HG03064 (cell line): ENCODE data around the gene MYOM3.

Source experiments
- ATAC-seq: cut with Tn5 transposase; IDR thresholded peaks from one replicate; pipeline ENCODE4 v1.9.1; 2021; ENCODE audit warnings: low read depth; ENCODE audit not compliant: unreplicated experiment

Gene MYOM3

DNA sequence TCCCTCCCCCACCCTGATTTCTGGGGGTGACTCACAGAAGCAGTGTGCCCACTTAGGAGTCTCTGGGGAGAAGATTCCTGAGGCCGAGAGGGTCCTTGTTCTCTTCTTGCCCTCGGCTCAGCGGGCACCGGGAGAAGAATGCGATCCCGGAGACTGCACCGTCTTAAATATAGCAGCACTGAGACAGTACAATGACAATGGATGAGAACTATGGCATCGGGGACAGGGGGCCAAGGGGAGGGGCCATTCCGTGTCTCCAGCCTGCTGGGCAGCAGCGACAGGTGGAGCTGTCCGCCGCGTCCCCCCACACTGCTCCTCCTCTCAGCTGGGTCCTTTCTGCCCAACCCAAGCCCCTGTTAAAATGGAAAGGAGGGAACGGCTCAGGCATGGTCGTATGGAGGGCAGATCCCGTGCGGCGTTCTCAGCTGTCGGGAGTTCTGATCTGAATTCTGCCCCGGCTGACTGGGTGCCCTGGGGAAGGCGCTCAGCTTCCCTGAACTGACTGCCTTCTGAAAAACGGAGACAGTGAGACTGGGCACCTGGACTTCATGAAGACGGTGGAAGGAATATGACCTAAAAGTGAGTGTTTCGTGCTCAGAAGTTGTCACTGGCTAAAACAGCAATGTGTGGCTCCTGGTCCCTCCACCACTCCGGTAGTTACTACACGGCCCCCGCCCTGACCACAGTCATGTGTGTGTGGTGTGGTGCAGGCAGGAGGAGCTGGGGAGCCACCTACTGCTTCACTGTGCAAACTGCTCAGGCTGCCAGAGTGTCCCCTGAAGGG, at the start of gene MYOM3:
MYOM3 (minus strand) TSS at position 140 of the 784 bp plus-strand sequence. CDS start 3,499 bp downstream, outside the sequence.
- no peak for ATAC-seq

DNA sequence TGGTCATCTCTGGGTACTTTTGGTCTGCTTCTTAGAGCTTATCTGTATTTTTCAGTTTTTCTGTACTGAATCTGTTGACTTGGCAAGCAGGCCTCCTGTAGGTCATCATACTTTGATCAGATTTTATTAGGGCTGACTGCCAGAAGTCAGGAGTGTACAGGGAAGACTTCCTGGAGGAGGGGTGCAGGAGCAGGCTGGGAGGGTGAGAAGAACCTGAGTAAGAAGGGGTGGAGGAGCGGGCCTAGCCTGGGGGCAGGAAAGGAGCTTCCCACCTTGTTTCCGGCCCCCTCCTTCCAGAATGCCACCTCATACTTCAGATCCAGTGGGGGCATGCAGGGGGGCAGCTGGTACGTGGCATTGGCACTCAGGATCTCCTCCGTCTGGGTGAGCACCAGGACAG, 49.3 kb upstream of the MYOM3 start:
- no peak for ATAC-seq

DNA sequence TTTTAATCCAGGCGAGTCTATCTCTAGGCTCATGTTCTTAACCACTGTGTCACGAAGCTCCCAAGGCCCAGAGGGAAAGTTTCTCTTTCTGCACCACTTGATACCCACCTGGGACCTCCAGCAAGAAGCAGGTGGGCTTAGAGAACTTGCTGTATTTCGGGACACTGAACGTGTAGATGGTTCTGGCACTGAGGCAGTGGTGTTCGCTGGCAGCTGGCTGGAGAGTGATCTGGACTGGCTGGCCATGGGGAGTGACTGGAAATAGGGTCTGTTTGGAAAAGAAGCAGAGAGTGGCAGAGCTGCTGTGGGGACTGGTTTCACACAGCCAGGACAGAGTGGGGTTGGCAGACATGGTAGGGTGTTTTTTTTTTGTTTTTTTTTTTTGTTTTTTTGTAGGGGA, 47.4 kb upstream of the MYOM3 start:
- no peak for ATAC-seq

DNA sequence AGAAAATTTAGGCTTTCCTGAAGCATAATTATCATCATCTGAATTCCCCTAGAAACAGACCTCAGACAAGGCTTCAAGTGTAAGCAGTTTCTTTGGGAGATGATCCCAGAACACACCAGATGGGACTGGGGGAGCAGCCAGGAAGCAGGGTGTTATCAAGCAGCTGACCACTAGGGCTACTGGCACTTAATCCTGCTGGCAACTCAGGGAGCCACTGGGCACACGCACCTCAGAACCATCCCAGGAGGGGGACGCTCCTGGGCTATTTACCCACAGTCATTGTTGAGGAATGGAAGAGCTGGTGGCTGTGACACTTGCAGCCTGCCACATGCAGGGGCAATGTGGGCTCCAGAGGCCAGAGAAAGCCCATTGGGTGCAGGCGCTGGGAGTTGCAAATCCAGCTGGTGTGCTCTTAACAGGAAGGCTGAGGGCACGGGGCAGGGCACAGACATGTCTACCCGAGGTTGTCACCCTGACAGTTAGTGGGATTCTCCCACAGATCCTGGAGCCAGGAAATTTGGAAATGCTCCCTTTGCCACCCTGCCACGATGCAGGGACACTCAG, 46.1 kb upstream of the MYOM3 start:
- ATAC-seq, result no peak

DNA sequence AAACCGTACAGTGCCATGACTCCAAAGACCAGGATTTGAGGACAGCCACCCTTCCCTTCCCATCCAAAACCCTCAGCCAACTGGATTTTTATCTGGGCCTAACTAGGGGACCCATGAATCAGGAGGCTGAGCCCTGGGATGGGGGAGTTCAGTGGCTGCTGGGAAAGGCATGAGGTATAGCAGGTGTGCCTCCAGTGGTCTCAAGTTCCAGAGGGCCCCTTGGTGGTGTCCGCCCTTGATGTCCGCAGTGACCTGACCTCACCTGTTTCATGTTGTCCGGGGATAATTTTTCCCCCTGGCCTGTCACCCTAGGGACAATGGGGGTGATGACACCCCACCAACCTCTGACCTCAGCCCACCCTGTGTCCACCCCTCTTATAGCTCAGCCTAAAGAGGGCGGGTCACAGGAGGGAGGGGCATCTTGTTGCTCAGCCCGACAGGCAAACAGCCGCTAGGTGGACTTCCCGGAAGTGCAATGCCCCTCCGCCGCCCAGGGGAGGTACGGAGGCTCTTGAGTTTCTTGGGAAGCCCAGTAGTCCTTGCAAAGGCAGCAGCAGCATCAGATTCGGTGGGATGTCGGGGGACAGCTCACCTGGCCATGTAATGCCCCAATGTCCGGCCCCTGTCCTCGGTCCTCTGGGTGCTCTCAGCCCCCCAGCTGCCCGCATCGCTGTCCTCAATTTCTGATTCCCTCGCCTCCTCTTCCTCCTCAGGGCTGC, 44.8 kb upstream of the MYOM3 start:
- ATAC-seq, result no peak

DNA sequence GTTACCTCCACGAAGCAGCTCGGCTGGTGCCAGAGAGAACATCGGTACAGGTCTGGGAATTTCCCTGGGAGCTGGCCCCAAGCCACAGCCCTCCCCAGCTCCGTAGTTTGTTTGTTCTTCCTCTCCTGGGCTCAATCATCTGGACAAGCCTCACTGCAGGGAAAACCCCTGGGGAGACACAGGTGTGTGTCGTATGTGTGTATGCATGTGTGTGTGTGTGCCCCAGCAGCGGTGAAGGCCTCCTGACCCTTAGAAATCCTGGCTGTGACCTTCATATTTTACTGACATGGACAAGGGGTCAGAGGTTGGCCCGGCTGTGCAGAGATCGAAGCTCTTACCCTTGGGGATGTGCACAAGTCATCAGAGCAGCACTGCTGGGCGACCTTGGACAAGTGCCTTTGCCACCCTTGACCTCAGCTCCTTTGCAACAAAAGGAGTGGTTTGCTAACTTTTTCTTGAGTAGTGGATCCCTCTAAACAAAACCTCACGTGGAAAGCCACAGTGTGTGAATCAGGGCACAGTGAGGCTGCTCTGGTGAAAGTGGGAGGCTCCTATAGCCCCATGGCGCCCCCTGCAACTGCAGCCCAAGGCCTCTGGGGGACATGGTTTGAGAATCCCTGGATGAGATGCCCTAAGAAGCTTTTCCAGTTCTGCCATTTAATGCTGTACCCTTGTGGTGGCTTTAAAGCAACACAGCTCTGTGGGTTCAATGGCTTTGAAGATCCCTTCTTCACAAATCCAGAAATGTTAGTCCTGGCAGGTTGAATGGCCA, 43.3 kb upstream of the MYOM3 start:
- no peak for ATAC-seq

DNA sequence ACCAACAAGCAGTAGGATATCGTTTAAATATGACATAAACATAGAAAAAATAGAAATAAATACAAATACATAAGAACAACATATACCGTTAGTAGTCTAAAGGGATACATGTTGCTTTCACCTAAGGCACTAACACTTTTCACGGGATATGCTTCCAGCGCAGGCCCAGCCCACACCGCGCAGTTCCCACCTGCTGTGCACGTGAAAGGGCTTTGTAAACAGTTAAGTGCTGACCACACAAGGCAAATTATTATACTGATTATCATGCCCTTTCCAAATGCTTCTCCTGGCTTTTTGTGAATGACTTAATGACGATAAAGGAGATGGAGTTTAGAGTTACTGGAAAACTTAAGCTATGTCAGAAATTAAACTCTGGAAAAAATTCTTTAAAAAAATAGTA, 42.3 kb upstream of the MYOM3 start:
- no peak for ATAC-seq

DNA sequence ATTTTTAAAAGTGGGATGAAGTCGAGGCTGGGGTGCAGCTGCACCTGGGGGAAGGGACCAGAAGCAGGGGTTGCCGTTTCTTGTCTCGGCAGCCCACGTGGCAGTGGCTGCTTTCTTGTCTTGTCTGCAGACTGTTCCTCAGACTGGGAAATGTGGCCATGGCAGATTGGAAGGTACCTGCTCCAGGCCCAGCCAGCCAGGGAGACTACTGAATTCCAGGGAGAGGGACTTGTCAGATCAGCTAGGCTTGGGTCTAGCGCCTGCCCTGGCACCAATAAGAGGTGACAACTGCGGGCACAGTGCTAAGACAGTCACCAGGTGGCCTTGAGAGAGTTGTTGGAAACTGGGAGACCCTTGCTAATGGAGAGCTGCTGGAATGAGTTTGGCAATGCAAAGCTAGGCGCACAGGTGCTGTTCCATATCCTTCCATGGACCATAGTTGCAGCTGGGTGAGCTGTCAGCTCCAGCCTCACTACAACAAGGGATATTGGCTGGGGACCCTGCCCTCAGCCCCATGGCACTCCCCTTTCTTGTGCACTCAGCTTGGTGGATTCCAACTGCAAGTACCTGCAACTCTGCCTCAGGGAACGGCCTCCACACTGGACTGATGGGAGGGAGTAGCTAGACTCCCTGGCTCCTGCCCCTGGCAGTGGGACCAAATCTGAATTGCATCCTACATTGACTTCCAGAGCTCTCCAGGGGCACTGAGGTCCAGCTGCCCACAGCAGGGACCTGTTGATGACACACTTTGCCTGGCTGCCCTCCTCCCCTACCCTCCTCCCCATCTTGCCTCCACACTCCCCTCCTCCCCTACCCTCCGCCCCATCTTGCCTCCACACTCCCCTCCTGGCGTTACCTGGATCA, 40.9 kb upstream of the MYOM3 start:
- no peak for ATAC-seq

DNA sequence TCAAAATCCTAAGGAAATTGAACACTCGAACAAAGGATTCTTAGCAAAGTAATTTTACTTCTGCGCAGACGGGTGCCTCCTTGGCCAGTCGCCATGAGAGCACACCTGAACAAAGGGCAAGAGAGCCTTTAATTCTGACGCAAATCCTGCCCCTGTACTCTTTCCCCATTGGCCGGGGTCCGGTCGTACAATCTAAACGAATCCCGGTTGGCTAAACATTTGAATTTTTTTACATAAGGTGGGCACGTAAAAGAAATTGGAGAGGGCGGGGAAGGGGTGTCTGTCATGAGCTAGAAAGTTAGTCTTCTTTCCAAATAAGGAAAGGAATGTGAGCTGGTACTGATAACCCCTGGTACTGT, 39.2 kb upstream of the MYOM3 start:
- ATAC-seq, result no peak

DNA sequence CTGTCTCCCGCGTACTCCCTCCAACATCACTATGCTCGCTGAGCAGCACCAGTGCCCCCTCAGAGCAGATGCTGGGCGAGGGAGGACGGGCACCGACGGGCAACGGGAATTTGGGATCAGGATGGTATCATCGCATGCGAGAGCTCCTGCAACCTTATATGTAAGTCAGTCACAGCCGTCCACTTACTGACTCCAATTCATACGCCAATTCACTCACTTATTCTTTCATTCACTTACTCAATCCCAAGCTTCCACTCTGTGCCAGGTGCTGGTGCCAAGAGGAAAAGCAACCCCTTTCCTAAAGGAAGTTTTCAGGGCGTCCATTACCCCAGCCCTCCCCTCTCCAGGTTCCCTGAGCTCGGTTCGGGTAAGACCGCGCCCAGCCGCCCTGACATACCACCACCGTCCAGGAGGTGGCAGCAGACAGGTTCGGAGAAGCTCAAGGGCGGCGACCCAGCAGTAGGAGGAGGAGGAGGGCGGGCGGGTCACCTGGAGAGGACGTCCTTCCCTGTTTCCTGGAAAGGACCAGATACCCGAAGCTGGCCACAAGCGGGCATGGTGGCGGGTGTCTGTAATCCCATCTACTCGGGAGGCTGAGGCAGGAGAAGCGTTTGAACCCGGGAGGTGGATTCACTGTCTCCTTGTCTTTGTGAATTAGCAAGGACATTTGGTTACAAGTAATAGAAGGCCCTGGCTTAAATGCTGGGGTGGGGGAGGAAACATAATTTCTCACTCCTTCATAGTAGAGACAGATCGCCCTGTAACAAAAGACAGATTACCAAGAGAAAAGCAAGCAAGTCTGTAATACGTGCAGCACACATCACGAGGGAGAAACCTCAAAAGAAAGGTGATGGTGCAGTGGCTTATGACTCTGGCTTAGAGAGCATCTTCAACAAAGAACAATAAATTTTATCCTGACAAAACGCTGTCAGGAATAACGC, 38.6 kb upstream of the MYOM3 start:
- ATAC-seq, result no peak

DNA sequence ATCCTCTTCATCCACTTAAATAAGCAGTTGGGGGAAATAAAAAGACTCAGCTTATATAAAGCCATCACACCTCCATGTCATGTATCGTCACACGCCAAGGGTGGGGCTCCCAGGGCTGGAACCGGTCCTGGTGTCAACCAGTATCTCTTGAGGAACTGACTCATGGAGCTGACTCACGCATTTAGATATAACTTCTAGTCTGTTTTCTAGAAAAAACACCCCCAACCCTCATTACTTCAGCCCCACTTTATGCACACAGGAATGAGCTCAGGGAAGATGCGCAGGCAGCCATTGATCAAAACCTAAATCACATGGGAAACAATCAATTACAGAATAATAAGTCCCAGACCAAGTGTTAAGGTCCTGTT, 37.9 kb upstream of the MYOM3 start:
- no peak for ATAC-seq

DNA sequence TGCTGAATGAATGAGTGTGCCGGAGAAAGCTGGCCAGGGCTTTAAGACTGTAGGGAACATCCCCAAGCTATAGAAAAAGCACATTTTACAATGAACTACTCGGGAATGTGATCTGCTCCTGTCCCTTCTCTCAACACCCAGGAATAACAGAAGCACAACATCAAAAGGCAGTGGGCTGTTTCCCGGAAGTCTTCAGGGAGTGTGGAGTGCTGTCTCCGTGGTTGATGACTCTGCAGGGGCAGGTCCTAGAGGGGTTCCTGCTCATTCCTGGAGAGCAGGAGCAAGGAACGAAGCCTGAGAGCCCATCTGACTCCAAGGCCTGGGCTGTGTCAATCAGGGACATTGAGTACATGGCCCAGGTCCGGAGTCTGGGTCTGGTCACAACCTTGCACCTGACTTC, 35.9 kb upstream of the MYOM3 start:
- ATAC-seq, result no peak

DNA sequence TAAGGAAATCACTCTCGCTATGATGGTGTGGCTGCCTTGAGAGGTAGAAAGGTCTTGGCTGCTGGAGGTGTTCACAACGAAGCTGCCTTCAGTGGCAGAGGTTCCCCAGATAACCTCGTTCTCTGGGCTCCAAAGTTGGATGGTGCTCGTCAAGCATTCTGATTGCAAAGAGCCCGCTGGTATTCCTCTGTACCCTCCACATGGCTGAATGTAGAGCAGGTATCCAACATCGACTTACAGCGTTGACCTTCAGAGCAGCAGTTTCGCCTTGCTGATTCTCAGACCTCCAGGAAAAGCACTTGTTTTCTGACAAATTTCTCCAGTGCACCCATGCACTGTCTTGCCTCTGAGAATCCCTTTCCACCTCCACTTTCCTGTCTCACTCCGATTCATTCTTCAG, 35.3 kb upstream of the MYOM3 start:
- ATAC-seq, result no peak

DNA sequence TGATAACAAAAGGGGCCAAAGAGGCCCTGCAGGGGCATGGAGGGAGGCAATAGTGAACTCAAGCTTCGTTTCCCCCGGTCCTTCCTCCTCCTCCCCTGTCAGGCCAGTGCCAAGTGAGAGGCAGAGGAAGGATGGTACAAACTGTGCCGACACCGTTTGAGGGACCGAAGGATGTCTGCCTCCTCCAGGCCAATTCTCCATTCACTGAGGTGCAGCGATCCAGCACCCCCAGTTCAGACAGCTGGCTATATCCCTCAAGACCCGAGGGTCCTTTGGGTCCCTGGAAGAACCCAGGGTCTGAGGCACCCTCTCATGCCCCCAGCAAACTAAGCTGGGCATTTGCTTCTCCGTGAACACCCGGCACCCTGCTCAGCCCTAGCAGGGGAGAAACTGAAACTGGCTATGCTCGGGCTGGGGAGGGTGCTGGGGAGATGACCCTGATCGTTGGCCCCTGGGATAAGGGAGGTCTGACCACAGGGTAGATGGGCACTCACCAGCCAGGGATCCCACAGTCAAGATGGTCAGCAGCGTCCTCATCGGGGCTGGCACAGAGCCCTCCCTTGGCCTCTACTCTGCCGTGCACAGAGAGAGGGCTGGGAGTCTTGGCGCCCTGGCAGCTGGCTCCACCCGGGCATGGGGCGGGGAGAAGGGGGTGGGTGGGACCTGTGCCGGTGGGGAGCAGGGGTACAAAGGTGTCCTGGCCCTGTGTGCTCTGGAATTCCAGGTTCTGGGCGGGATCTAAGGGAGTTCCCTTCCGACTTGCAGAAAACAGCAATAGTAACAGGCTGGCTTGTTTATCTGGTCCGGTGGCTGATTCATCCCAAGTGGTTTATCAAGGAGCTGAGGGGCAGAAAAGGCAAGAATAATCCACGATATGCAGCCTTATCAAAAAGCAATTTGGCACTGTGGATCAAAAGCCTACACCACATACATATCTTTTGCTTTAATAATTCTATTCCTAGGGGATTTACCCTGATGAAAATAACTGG, 30.9 kb upstream of the MYOM3 start, which contains the start of gene IL22RA1:
IL22RA1 (minus strand) TSS at position 595 of the 989 bp plus-strand sequence; CDS start at position 537, 58 bp downstream.
- ATAC-seq, result no peak

DNA sequence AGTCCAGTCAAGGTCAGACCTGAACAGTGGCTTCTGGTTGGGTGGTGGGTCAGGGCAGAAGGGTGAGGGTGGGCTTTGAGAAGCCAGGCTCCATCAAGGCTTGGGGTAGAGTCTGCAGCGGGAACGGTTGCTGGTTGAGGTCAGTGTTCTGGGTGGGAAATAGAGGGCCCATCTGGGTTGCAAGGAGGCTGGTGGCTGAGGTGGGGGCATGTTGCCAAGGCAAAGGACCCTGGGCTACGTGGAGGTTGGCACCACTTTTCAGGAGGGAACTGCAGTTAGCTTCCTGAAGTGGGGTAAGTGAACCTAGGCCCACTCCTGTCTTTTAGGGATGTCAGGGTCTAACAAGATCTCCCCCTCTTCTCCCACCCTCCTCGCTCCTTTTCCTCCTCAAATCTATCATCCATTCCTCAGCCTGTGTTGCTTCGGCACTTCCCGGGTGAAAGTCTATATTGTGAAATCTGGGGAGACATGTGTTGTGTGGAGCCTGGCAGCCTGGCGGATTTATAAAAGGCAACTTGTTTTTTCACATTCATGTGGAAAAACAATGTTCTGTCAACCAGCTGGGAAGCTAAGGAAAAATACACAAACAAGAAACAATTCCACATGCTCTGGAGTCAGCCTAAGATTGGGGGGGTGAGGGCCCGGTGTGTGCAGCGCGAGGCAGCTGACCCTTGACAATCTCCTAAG, 29.5 kb upstream of the MYOM3 start:
- no peak for ATAC-seq

DNA sequence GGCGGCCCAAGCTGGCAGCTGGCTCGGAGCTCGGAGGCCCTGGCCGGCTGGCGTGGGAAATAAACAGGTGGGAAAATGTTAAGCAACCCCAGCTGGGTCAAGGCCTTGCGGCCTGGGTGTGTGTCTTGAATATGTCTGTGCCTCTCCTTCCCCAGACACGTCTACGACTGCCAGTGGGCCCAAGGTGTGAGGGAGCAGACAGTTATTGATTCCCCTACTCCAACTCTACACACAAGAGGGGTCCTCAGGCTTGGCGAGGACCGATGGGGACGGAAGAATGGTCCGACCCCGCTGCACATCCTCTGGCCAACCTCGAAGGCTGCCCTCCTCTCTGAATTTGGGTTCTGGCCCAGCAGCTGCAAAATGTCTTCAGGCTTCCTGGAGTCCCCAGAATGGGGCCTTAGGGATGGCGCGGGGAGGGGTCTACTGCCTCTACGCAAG, 28.8 kb upstream of the MYOM3 start:
- no peak for ATAC-seq

DNA sequence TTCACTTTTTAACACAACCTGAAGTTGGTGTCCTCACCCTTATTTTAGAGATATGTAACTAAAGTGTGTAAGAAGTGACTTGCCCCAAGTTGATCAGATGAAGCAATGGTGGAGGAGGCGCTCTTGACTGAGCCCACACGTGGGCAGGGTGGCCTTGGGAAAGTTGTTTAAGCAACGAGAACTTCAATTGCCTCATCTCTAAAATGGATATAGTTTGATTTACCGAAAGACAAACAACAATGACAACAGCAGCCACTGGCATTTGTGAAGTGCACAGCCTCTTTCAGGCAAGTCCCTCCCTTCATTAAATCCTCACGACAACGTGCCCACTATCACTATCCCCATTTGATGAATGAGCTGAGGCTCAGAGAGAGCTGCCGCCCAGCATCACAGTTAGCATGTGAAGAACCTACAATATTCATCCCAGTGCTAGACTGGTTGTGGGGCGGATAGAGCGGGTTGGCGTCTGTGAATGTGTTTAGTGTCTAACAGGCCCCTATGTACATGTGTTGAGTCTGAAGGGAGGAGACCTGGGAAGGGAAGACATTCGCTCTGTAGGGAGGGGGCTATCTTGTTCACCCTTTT, 28.0 kb upstream of the MYOM3 start:
- ATAC-seq, result no peak
